GM21723 (cell line): ENCODE data around the gene SLC25A21.
A peak's percentile ranks its signal among the peaks of the same experiment; 100 is the strongest.

Experiments used
- ATAC-seq: cut with Tn5 transposase; IDR thresholded peaks from one replicate; pipeline ENCODE4 v1.9.1; 2021; ENCODE audit warnings: mild to moderate bottlenecking, moderate library complexity; ENCODE audit not compliant: unreplicated experiment

The SLC25A21 gene

DNA sequence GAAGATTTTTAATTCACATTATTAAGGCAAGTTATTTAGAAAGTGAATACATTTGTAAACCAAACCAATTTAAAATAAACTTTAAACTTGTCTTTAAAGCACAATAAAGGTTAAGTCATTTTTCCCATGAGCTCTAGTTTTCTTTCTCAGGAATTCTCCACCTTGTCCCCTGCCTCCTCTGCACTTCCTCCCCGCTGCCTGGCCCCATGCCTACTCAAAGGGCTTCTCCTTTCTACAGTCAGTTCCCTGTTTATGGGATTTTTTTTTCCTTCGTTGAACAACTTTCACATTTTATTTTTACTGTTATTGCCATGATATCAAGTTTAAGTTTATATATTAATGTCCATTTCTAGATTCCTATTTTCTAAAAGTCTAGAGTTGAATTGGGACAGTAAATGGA lies 223.0 kb downstream of the SLC25A21 start:
- no peak for ATAC-seq

DNA sequence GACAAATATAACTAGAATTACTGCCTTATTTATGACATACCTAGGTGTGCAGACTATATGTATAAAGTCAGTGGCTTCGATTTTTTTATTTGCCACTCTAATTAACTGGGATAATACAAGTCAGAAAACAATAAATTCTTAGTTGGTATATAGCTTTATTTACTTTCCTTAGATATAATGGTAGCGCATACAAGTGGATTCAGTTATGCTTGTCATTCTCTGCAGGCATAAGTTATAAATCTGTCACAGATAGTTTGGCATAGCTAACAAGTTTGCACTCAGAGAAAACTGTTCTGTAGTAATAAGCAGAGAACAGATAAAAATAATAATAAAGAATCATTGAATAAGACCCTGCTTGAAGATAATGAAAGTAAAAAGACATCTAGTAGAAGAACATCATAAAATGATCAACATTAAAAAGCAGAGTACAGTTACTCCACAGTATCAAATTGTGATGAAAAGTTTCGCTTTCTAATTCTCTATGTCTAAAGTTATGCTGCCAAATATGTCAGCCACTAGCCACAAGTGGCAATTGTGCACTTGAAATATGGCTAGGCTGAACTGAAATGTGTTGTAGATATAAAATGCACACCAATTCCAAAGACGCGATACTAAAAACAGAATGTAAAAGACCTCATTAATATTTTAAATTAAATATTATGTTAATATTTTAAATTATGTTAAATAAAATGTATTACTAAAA lies 224.1 kb downstream of the SLC25A21 start:
- ATAC-seq = no peak

DNA sequence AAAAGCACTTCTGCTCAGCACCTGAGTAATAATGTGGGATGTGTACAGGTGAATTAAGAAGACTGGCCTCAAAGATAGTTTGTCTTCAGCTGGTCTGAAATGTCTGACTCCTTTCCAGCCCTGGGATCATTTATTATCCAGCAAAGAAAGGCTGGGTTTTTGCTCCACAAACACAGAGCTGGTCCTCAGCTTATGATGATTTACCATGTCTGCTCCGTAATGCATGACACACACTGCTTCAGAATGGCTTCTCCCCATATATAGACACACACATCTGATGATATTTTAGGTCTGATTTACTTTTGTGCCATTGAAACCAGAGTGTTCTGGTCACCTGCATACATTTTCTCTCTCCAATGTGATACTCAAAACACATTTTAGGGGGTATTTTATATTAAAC lies 225.0 kb downstream of the SLC25A21 start:
- no peak for ATAC-seq

DNA sequence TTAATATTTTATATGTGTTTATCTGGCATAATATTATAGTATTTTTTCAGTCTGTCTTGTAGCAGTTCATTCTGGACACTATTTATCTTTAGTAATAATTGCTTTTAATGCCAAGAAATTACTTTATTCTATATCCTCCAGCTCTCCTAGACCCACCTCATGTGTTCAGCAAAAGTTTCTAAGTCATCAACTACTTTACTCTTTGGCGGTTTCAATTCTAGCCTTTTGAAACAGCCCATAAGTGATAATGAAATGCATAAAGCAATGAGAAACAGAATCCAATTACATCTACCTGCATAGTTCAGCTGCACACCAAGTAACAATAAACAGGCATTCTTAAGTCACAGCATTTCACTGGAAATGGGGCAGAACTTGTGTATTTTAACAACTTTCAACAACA lies 225.5 kb downstream of the SLC25A21 start:
- ATAC-seq = no peak

DNA sequence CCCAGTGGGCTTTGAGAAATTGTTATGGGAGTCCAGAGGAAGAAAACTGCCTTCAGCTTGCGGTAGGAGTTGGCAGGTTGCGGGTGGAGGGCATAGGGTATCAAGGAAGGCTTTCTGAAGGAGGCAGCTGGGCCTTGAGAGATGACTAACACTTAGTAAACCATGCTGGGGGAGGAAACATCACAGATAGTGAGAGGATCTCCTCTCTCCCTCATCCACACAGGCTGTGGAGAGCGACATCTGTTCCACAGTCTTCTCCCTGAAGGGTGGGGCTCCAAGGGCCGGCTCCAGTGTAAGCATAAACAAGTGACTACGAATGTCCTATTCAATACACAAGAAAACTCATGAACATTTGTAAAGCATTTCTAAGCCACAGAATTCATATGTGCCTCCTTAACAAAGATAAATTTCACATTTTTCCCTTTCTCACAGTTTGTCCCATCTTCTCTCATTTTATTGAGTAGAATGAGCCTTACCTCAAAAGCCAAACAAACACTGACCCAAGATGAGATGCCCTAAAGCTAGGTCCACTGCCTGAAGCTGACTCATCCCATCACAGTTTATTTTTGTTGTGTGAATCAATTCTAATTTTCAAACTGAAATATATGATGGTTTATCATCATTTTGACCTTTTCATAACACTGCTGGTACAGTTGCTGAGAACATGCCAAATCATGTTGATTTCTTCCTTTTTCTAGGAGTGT lies 227.9 kb downstream of the SLC25A21 start:
- ATAC-seq = no peak

DNA sequence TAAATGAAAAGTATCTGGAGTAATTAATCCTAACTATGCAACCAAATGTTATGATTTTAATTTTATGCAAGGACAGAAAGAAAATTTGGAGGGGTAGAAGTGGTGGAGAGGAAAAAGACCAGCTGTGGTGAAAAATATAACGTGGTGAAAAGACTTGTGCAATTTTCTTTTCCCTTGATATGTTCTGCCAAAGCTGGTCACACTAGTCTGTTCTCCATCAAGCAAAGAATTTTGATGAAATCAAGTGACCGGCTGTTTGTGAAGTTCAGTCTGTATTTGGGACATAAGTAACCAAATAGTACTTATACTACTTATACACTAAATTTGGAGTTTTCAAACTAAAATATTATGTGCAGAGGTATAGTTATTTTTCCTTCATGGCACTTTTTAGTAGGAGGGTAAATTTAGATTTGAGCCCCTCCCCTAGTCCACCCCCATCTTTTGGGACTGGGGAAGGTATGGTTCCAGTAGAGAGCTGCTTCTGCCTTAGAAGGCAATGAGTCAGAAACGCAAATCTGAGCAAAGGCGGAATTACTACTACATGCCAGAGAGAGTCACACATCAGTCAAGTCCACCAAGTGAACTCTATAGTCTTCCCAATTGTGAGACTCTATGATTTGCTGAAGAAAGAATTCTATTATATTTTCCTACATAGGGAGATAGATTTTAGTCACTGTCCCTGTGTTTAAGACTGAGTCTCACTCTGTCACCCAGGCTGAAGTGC lies 229.7 kb downstream of the SLC25A21 start:
- no peak for ATAC-seq

DNA sequence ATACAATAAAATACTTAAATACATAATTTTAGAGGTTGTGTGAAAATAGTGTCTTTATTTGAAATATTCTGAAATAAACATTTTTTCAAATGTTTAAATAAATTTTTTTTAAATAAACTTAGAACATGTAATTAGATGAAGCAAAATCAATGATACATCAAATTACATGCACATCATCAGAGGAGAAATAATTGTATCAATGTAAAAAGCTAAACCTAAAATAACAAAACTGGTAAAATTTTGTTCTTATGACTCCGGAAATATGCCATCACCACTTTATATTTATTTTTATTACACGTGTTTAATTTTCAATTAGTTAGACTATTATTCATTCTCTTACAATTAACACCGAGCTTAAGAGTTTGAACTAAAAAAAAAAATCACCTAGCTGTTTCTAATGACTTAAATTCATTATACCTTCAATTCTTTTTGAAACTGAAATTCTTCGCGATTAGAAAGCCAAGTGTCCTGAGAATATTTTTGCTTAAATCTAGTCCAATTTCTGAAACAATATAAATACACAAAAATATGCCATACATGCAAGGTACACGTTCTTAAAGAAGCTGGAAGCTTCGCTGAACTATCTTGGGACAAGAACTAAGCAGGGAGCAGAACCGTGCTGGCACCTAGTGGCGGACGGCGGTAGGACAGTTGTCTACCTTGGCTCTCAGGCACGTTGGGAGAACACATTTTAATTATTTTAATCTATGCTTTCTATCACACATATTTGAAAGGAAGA lies 230.5 kb downstream of the SLC25A21 start:
- peak; percentile 92 for ATAC-seq

DNA sequence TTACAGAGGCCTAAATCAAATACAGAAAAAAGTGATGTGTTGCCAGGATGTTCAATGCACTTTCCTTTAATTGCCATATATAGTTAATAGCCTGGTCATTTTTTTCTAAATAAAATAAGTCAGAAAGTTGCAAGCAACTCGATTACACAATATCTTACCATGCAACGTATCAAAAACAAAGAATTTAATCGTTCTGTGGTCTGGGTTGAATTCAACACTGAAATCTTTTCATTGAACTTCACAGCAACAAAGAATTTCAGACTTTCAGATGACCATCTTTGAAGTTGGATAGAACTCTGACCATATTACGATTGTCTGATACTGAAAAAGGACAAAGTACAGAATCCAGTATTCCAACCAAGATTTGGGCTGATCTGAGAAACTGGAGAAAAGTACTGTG lies 231.9 kb downstream of the SLC25A21 start:
- no peak for ATAC-seq

DNA sequence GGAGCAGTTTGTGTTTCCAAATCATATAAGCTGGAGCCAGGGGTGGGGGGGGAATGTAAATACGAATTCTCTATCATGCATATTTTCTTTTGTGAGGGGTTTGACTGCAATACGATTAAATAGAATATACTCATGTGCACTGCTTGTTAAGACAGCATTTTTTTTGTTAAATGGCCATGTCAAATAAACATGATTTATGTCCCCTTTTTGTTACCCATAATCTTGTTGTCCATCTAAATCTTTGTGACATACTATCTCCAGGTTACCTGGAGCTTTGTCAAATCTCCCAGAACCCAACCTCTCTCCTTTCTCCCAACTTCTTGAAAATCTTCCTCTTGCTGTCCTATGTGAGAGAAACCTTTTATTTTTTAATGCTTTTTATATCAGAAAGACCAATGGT lies 233.1 kb downstream of the SLC25A21 start:
- ATAC-seq = no peak

DNA sequence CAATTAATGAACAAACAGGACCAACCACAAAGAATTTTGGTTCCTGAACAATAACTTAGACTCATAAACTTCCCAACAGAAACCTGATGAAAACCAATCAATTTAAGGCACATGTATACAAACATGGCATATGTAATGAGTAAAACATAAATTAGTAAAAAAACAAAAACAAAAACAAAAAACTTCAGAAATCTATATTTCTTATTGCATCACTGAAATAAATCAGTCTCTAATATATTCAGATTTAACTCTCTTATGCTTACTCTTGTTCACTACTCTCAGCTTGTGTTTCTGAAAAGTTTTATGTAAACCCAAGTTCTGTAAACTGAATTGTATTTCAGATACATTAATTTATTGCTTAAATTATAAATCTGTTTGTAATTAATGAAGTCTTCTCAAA lies 233.7 kb downstream of the SLC25A21 start:
- ATAC-seq = no peak

DNA sequence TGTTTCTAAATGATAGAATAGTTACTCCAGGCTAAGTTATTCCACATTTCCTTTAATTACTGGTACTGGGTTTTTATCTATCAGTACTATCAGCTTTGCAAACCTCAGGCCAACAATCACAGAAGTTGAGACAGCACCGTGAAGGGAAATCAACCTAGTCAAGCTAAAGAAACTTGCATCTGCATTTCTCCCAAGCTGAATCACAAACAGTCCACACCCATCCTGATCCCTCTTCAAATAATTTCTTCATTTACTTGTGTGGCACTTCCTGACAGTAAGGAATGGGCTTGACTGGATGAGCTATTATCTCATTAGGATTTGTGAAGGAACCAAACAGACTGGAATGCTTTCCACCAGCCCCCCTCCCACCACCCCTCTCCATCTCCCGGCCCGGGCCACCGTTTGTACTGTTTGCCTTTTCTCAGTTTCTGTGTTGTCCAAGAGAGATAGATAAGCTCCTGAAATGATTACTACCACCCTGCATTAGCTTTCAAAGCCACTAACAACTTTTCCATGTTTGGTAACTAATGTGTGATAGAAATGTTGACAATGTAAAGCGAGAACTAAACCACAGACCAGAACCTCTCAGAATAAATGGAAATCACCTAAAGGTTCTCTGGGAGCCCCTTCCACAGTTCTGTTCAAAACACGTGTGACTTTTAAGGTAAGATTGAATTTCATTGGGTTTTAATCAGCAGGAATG lies 236.3 kb downstream of the SLC25A21 start:
- no peak for ATAC-seq

DNA sequence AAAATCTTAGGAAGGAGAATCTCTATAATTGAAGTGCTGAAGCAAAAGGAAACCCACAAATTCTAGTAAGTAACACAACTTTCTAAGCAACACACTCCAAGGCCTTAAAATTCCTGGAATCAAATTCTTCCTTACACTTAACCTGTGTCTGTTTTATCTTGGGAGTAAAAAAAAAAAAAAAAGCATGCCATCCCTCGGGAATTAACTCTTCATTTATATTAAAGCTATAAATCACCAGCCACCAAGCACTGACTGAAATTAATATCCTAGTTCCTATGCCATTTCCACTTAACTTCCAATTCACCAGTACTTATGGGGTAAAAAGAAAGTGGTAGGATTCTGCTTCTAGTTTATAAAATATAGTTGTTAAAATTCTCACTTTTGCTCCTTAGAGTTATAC lies 238.1 kb downstream of the SLC25A21 start:
- ATAC-seq = no peak

DNA sequence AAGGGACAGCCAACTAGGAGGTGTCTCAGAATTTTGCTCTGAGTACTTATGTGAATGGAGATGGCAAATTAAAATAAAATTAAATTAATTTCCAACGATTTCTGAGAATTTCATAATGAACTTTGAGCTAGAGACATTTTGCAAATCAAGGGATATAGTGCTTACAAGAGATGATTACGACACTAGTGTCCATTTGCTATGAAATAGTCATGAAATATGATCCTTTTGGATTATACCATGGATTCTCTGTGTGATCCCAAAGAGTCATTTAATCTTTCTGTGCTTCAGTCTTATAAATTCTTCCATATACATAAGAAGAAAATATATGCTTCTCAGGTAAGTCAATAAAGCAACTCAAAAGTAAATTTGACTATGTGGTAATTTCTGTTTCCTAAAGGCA lies 240.6 kb downstream of the SLC25A21 start:
- ATAC-seq = no peak

DNA sequence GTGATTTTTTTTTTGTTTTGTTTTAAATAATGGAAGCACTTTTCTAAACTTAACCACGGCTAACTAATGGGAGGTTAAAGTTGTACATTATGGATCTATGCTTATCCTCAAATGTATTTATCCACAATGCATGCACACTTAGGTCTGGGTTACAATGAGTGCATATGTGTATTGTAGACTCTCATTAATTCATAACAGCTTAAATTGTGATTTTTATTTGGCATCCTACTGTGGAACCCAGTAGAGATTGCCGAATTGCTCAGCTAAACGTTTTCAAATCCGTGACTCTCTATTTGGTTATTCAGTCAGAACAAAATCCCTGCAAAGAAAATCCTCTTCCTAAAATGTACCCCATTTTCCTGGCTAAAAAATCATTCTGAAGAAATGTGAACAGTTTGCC lies 244.0 kb downstream of the SLC25A21 start:
- ATAC-seq = no peak

DNA sequence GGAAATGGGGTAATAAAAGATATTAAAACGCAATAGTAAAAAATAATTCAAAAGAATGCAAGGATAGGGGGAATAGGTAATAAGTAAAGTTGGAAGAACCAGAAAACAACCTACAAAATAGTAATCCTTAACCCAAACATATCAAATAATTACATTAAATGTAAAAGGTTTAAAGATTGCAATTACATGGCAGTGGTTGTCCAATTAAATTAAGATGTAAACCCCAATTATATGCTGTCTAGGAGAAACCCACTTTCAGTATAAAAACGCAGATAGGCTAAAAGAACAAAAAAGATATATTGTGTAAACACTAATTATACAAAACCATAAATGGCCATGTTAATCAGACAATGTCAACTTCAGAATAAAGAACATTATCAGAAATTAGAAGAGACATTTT lies 247.3 kb downstream of the SLC25A21 start:
- ATAC-seq = no peak

DNA sequence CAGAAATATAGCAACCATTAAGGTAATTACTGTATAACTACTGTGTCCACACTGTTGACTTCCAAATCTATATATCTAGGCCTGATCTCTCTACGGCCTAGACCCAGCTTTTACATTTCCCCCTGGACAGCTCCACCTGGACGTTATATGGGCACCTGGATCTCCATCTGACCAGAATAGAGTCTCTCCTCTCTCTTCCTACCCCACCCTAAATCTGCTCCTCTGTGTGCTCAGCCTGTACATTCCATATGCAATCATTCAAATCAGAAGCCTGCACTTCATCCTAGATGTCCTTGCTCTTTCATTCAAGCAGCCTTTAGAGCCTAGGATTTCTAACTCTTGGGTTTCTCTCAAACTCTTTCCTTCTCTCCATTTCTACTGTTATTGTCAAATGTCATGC lies 255.7 kb downstream of the SLC25A21 start:
- no peak for ATAC-seq

DNA sequence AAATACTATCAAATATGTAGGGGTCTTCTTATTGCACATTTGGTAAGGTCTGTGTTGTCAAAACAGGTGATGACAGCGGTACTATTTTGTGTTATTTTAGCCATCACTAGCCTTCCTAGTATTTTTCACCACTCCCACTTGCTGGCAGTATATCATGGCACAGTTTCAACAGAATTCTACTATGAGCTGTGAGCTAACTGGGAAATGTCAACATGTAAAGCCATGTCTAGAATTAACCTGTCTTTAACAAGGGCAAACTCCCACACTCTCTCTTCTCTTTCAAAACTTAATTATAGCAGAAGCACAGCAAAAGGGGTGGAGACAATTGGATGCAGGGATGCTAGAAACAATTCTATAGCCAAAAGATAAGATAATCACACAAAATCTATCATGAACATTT lies 257.3 kb downstream of the SLC25A21 start:
- ATAC-seq = no peak

DNA sequence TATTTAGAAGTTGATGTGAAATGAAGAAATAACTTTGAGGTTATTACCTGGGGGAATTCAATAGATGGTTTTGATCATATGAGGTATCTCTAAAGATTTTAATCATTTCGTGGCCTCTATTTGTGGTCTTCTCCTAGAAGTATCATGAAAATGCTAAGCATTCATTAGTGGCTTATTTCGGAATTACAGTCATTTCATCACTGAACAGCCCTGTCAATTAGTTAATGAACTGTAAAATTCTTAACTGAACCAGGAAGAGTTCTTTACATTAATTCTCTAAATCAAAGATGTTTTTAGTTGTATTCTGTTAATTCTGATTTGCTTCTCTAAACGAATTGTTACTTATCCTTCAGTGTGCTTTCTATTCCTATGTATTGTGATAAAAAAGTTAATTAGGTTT lies 261.8 kb downstream of the SLC25A21 start:
- ATAC-seq = no peak

DNA sequence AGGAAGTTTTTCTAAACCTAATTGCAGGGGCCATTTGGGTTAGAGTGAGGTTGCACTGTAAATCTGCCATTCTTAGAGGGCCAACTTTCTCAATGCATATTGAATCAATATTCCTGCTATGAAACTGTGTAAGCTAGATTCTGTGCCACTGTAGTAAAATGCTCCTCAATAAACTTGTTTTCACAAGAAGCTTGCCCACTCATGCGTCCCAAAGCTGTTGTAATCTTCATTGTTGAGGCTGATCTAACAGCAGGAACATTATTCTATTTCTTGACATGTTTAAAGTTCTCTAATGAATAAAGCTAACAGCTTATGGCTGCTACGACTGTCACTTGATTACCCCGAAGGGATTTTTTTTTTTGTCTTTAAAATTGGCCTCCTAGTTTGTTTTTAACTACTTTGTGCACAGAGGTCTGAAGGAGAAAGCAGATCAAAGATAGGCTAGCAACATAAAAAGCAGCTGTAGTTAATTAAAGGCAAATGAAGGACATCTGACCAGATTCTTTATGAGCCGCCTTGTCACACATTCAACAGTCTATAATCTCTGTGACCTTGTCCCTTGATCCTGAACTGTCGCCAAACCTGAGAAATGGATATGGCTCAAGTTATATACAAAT lies 267.0 kb downstream of the SLC25A21 start:
- no peak for ATAC-seq

DNA sequence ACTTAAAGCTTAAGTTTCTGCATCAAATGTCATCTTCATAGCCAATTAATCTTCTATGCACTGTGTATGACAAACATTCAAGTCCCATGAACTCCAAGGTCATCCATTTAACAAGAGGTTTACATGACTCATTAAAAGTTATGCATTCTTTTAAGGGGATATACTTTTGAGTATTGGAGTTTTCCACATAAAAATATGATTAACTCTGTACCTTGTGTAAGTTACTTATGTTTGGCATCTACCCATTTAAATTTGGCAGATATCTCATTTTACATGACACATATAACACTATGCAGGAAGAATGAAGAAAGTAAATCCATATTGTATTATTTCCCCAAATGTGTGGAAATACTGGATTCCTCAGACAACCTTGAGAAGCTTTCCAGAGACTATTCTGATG lies 270.5 kb downstream of the SLC25A21 start:
- ATAC-seq = no peak
